Sigmoid colon (tissue), 7 donors: ENCODE measurements around the gene MCOLN1. TPM values are rescaled to one million over a fixed set of nuclear protein-coding genes. Genes with fewer than 3 reads are reported as not detected.
A peak's percentile ranks its signal among the peaks of the same experiment; 100 is the strongest.

ENCODE experiments used
- DNase-seq: peaks from one replicate; pipeline ENCODE4 v3.0.0-alpha.2; 2019
- H3K27ac ChIP-seq, 4 donors: fragments of 200-600 bp; sonication (generic); one replicate each; pipeline ENCODE4 v1.5.1; 2016 to 2019; ENCODE audit warnings: mild to moderate bottlenecking in 1 of 4
- H3K27me3 ChIP-seq, 3 donors: fragments of 200-600 bp; sonication (generic); one replicate each; pipeline ENCODE4 v1.5.1; 2019; ENCODE audit warnings: mild to moderate bottlenecking in 1 of 3
- H3K36me3 ChIP-seq, 4 donors: fragments of 200-600 bp; sonication (generic); one replicate each; pipeline ENCODE4 v1.5.1; 2016 to 2019
- H3K4me1 ChIP-seq, 4 donors: fragments of 200-600 bp; sonication (generic); one replicate each; pipeline ENCODE4 v1.5.1; 2017 to 2019
- H3K4me3 ChIP-seq, 4 donors: fragments of 200-600 bp; sonication (generic); one replicate each; pipeline ENCODE4 v1.5.1; 2017 to 2019; ENCODE audit warnings: mild to moderate bottlenecking in 2 of 4, moderate library complexity in 1 of 4
- H3K9me3 ChIP-seq, 4 donors: fragments of 200-600 bp in 3 of 4; sonication (generic) in 3 of 4; one replicate each; pipeline versions ENCODE4 v1.5.1 to v1.6.1; 2013 to 2019
- CTCF ChIP-seq, 4 experiments: fragments of 450-650 bp in 3 of 4; fragments of 200-600 bp in 1 of 4; IDR thresholded peaks; one replicate each; pipeline ENCODE4 v1.5.1; 2016 to 2019; ENCODE audit warnings: antibody characterized with exemption in 4 of 4, mild to moderate bottlenecking in 3 of 4, moderate library complexity in 2 of 4
- EP300 ChIP-seq, 4 donors: sonication (generic); formaldehyde crosslinking; IDR thresholded peaks; one replicate each; pipeline ENCODE4 v1.6.1; 2017; ENCODE audit warnings: antibody characterized with exemption in 4 of 4
- POLR2A ChIP-seq, 2 donors: fragments of 450-650 bp; IDR thresholded peaks; one replicate each; pipeline ENCODE4 v1.6.1; 2016; ENCODE audit warnings: antibody characterized with exemption in 2 of 2, mild to moderate bottlenecking in 2 of 2, moderate library complexity in 2 of 2
- POLR2AphosphoS5 ChIP-seq, 4 donors: sonication (generic); formaldehyde crosslinking; IDR thresholded peaks; one replicate each; pipeline ENCODE4 v1.6.1; 2017; ENCODE audit warnings: antibody characterized with exemption in 4 of 4
- WGBS, 2 donors: extraction: QIAGEN DNeasy Blood & Tissue Kit; methylation state at CpG; one replicate each; pipeline ENCODE4 v1.1.7; 2013; 5-methylcytosine and 5-hydroxymethylcytosine counted together
- intact Hi-C: fragments of 100-400 bp; cut with DNase I; formaldehyde crosslinking; loops from one replicate; pipeline ENCODE4 v1.15.1; 2023
- polyA plus RNA-seq, 3 donors: library from polyadenylated mRNA; stranded (reverse); fragments of 200-250 nt; gene quantifications; one replicate each; pipeline ENCODE4 v1.2.3, GENCODE V29; 2013
- total RNA-seq, 4 donors: library from RNA; depleted of rRNA; stranded (reverse); fragments of >200 nt; gene quantifications; one replicate each; pipeline ENCODE4 v1.1.0, GENCODE V29; 2016
- donor health status: healthy with polysubstance abuse.
- donor health status: Bipolar disorder and iron deficiency.
- donor health status: healthy.

MCOLN1 gene
- total and polyA plus RNA-seq, 7 donors, result 15.5 to 23.7 (median 16.8) TPM

GRCh38 chr19:7540761-7541474 is 18.5 kb downstream of the MCOLN1 start:
- DNase-seq, result no peak
- TF ChIP-seq POLR2A (IDR thresholded peaks at IDR 0.05) (no peak), CTCF (IDR thresholded peaks at IDR 0.05) (no peak), EP300 (IDR thresholded peaks at IDR 0.05) (no peak), POLR2AphosphoS5 (IDR thresholded peaks at IDR 0.05) (no peak)
- no peaks in the 10 kb centered on the region for H3K9me3 ChIP-seq
- H3K27me3 ChIP-seq, result no peaks in the 10 kb centered on the region
- WGBS, 2 donors, result 88 to 93% methylated on average over 39 of the region's 39 CpGs
- peaks cover 0 to 10% (median 7%) of the 10 kb centered on the region in 4 donors for H3K4me1 ChIP-seq
- intact Hi-C loops, result no loop called here
- no peak overlapping the region for H3K4me3 ChIP-seq
- peaks cover 18 to 85% (median 57%) of the 10 kb centered on the region in 4 donors for H3K36me3 ChIP-seq
- H3K27ac ChIP-seq, result no peak overlapping the region

GRCh38 chr19:7541475-7541824 is 19.0 kb downstream of the MCOLN1 start:
- Histone ChIP-seq H3K4me1 (peaks cover 0 to 4% (median 1%) of the 10 kb centered on the region in 4 donors), H3K9me3 (no peaks in the 10 kb centered on the region), H3K27me3 (no peaks in the 10 kb centered on the region), H3K4me3 (no peak overlapping the region), H3K27ac (no peak overlapping the region), H3K36me3 (peaks cover 18 to 90% (median 57%) of the 10 kb centered on the region in 4 donors)
- 96 to 97% methylated on average over 15 of the region's 15 CpGs for WGBS, 2 donors
- TF ChIP-seq EP300 (IDR thresholded peaks at IDR 0.05), result no peak
- no peak for TF ChIP-seq POLR2AphosphoS5 (IDR thresholded peaks at IDR 0.05)
- no peak for TF ChIP-seq POLR2A (IDR thresholded peaks at IDR 0.05)
- TF ChIP-seq CTCF (IDR thresholded peaks at IDR 0.05), result no peak
- intact Hi-C loops, result no loop called here
- no peak for DNase-seq

- intact Hi-C loops, result no loop called here
- H3K27me3 ChIP-seq, result no peaks in the 10 kb centered on the region
- no peak overlapping the region for H3K4me3 ChIP-seq
- WGBS, 2 donors, result 91 to 96% methylated on average over 11 of the region's 11 CpGs
- no peak for TF ChIP-seq POLR2AphosphoS5 (IDR thresholded peaks at IDR 0.05)
- TF ChIP-seq CTCF (IDR thresholded peaks at IDR 0.05), result no peak
- no peak for TF ChIP-seq POLR2A (IDR thresholded peaks at IDR 0.05)
- TF ChIP-seq EP300 (IDR thresholded peaks at IDR 0.05), result no peak
- no peak for DNase-seq
- no peak overlapping the region for H3K27ac ChIP-seq
- H3K9me3 ChIP-seq, result no peaks in the 10 kb centered on the region
- peaks cover 18 to 91% (median 56%) of the 10 kb centered on the region in 4 donors for H3K36me3 ChIP-seq
- H3K4me1 ChIP-seq, result no peaks in the 10 kb centered on the region
These were observed 19.5 kb downstream of the MCOLN1 start for GRCh38 chr19:7541828-7542443.

- peak overlapping the region in 1 of 4 donors; percentile 5 for H3K27ac ChIP-seq
These were observed 20.3 kb downstream of the MCOLN1 start for GRCh38 chr19:7542556-7543348.

More at GRCh38 chr19:7542556-7543348, 20.3 kb downstream of the MCOLN1 start:
- DNase-seq, result no peak
- intact Hi-C loops, result no loop called here
- H3K36me3 ChIP-seq, result peaks cover 18 to 83% (median 52%) of the 10 kb centered on the region in 4 donors
- H3K9me3 ChIP-seq, result no peaks in the 10 kb centered on the region
- 96% methylated on average over 24 of the region's 24 CpGs for WGBS, 2 donors
- no peak overlapping the region for H3K4me3 ChIP-seq
- no peaks in the 10 kb centered on the region for H3K4me1 ChIP-seq
- TF ChIP-seq POLR2A (IDR thresholded peaks at IDR 0.05) (no peak), EP300 (IDR thresholded peaks at IDR 0.05) (no peak), CTCF (IDR thresholded peaks at IDR 0.05) (no peak), POLR2AphosphoS5 (IDR thresholded peaks at IDR 0.05) (no peak)
- no peaks in the 10 kb centered on the region for H3K27me3 ChIP-seq
